Mononuclear cell (primary cell): ENCODE measurements around the gene PFKFB3. TPM values are rescaled to one million over a fixed set of nuclear protein-coding genes. Genes with fewer than 3 reads are reported as not detected.

Source experiments
- H3K27me3 ChIP-seq: 2 replicates; pipeline ENCODE4 v1.6.0; 2011; ENCODE audit warnings: low read length, control low read depth; ENCODE audit not compliant: insufficient read depth
- H3K4me1 ChIP-seq: 2 replicates; pipeline ENCODE4 v1.5.1; 2011; ENCODE audit warnings: mild to moderate bottlenecking, low read length, control low read depth; ENCODE audit not compliant: insufficient read depth
- H3K4me3 ChIP-seq: 2 replicates; pipeline ENCODE4 v1.5.1; 2011; ENCODE audit warnings: mild to moderate bottlenecking, low read length, moderate library complexity
- H3K9me3 ChIP-seq: 2 replicates; pipeline ENCODE4 v1.5.1; 2011; ENCODE audit warnings: low read depth, mild to moderate bottlenecking, control low read depth, low read length
- total RNA-seq: library from RNA; depleted of rRNA; stranded (reverse); fragments of >200 nt; gene quantifications from one replicate; pipeline ENCODE4 v1.2.3, GENCODE V29; 2012

PFKFB3 gene
- total RNA-seq, 1 donor = 208 TPM

DNA sequence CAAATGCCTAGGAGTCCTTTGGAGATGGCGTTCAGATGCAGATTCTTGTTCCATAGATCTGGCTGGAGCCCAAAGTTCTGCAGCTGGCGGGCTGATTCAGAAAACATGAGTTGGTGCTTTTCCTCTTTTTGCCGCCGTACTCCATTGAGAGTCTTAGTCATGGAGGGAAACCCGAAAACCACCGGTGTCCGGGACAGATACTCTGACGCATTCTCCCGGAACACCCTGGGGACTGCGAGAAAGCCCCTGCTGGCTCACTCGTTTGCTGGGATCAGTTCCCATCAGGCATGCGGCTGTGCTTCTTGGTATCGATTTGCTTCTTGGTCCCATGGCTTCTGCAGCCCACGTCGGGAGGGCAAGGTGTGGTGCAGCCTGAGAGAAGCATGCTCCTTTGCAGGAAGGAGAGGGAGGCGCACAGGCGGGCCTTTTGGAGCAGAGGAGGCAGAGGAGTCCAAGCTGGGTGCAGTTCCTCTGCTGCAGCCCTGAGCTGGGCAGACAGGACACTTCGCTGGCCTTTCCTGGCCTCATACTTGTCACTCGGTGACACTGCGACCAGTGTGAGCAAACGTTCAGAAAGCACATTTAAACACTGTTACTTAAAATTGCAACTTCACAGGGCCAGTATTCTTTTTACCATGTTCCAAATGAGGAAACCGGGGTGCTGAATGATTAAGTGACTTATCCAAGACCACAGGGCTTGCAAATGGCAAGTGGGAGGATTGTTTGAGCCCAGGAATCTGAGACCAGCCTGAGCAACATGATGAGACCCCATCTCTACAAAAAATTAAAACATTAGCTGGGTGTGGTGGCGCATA lies 30.6 kb upstream of the PFKFB3 start:
- H3K27me3 ChIP-seq = no peaks in the 10 kb centered on the region
- no peaks in the 10 kb centered on the region for H3K9me3 ChIP-seq
- peaks cover 59% of the 10 kb centered on the region for H3K4me1 ChIP-seq
- no peak overlapping the region for H3K4me3 ChIP-seq

DNA sequence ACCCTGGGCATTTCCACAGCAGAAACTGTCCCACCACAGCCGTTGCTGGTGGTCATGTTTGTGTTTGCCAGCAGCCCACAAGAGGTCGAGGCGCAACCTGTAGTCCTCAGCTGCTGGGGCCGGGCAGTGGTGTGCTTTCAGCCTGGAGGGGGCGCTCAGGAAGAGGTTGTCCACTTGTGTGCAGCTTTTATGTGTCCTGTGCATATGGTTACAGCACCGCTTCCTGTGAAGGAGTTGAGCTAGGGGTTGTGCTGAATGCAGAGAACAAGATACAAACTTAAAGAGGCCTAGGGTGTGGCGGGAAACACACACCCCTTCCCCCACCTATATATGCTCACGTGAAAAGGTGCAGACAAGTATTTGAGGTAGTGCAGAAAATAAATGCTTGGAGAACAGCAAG lies 29.5 kb upstream of the PFKFB3 start:
- Histone ChIP-seq H3K4me1 (peaks cover 59% of the 10 kb centered on the region), H3K4me3 (no peak overlapping the region), H3K9me3 (no peaks in the 10 kb centered on the region), H3K27me3 (no peaks in the 10 kb centered on the region)

DNA sequence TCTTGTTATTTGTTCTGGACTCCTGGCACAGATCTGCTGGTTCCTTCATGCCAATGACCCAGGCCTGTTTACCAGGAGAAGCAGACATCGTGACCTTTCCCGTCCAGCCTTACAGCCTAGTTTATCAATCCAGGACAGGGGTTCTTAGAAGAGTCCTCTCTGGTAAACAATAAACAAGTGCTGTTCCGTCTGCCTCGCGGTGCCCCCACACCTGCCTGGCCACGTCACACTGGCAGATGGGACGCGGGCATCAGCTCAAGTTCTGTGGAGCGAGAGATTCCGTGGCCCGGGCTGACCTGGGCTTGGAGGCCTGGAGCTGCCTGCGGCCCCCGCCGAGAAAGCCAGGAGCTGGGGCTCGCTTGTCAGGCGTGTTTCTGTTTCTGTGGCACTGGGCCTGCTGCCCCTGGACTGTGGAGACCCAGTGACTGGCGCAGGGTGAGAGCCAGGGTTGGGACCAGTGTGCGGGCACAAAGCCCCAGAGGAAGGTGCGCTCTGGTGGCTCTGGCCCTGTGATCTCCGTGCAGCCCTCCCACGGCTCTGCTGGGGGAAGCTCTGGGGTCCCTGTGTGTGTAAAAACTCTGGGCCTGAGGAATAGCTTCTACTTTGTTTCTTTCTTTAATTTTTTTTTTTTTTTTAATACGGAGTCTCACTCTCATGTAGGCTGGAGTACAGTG lies 28.4 kb upstream of the PFKFB3 start:
- H3K4me3 ChIP-seq = no peak overlapping the region
- H3K27me3 ChIP-seq = no peaks in the 10 kb centered on the region
- no peaks in the 10 kb centered on the region for H3K9me3 ChIP-seq
- H3K4me1 ChIP-seq = peaks cover 59% of the 10 kb centered on the region

DNA sequence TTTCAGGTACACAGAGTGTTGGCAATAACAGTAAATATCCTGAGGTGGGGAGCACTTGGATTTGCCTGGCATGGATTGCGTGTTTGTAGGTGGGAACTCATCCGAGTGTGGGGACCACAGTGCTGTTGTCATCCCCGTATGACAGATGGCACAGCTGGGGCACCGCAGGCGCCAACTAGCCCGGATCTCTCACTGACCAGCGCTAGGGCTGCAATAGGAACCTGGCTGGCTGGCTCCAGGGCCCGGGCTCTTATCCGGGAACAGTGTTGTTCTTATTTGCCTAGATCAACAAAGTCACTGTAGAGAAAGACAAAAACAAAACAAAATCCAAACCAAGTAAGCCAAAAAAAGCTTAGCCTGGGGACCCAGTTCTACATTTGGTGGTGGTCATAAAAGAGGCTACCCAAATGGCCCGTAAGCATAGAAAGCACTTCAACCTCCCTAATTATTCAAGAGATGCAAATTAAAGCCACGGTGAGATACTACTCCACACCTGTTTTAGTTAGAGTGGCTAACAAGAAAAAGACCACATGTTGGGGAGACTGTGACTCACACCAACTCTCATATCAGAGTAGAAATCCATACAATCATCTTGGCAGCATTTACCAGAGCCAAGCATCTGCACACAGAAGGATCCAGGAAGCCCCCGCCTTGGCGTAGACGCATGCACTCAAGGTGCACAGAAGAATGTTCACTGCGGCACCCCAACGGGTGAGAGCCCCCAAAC lies 27.2 kb upstream of the PFKFB3 start:
- no peaks in the 10 kb centered on the region for H3K27me3 ChIP-seq
- H3K4me1 ChIP-seq = peaks cover 50% of the 10 kb centered on the region
- H3K4me3 ChIP-seq = no peak overlapping the region
- no peaks in the 10 kb centered on the region for H3K9me3 ChIP-seq

DNA sequence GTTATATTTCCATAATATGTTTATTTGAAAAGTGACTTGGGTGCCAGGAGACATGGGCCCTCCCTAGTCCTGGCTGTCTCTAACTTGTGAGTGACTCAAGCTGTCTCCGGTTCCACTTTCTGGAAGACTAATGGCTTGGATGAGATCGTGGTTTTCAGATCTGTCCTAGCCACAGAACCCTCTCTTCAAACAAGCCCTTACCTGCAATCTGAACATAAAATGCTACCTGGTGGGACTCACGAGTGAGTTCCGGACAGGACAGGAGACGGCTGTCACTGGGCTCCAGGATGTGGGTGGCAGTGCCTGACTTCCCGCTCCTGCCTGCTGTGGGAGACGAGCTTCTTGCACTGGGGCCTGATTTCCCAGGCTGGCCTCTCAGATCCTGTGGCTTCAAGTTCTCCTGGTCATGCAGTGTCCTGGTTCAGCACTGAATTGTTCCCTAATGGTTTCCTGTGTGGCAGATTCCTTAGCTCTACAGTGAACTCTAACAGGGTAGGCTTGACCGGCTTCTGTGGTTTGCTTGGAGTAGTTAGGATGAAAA lies 26.0 kb upstream of the PFKFB3 start:
- H3K4me3 ChIP-seq = no peak overlapping the region
- peaks cover 37% of the 10 kb centered on the region for H3K4me1 ChIP-seq
- no peaks in the 10 kb centered on the region for H3K27me3 ChIP-seq
- no peaks in the 10 kb centered on the region for H3K9me3 ChIP-seq

DNA sequence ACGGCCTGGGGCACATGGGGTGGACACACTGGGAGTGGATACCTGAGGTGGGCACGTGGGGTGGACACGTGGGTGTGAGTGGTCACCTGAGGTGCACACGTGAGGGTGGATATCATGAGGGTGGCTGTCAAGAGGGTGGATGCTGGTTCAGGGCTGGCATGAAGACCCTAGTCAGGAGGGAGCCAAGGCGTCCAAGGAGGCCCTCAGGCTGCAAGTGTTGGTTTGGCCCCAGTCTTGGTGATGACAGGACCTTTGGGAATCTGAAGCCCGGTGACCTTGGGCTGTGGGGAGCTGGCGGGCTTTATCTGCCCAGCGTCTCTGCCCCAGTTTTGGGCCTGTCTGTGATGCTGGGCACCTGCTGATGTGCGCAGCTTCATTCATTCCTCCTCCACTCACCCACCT lies 24.9 kb upstream of the PFKFB3 start:
- Histone ChIP-seq H3K4me1 (peaks cover 26% of the 10 kb centered on the region), H3K9me3 (no peaks in the 10 kb centered on the region), H3K27me3 (no peaks in the 10 kb centered on the region), H3K4me3 (no peak overlapping the region)

DNA sequence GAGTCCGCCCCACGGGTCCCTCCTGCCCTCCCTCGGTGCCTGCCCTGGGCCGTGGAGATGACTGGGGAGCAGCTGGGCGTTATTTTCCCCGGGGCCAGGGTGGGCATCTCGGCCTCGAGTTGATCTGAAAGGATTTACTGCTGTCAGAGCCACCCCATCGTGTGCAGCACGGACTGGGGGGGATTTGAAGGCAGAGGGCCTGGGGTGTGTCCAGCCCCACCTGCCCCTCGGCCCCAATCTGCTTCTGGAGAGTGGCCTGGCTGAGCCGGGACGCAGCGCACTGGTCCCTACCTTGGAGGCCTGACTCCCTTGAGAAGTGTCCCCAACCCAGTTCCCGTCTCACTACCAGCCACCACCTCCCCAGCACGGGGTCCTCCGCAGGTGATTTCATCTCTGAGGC lies 24.2 kb upstream of the PFKFB3 start:
- Histone ChIP-seq H3K4me1 (peaks cover 19% of the 10 kb centered on the region), H3K4me3 (no peak overlapping the region), H3K9me3 (no peaks in the 10 kb centered on the region), H3K27me3 (no peaks in the 10 kb centered on the region)

DNA sequence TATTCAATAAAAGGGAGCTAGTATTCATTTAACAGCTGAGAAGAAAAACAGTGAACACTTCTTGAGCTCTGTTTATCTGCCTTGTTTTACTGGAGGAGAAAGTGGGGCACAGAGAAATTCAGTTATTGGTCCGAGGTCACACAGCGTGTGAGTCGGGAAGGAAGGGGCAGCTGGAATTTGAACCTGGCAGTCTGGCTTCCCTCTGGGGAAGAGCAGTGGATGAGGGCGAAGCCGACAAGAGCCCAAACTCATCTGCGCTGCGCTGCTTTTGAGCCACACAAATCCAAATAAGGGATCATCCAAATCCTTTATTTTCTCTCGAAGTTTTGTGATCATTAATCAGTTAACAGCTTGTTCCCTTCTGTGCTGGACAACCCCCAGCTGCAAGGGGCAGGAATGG lies 23.7 kb upstream of the PFKFB3 start:
- no peaks in the 10 kb centered on the region for H3K27me3 ChIP-seq
- no peak overlapping the region for H3K4me3 ChIP-seq
- peaks cover 14% of the 10 kb centered on the region for H3K4me1 ChIP-seq
- H3K9me3 ChIP-seq = no peaks in the 10 kb centered on the region

DNA sequence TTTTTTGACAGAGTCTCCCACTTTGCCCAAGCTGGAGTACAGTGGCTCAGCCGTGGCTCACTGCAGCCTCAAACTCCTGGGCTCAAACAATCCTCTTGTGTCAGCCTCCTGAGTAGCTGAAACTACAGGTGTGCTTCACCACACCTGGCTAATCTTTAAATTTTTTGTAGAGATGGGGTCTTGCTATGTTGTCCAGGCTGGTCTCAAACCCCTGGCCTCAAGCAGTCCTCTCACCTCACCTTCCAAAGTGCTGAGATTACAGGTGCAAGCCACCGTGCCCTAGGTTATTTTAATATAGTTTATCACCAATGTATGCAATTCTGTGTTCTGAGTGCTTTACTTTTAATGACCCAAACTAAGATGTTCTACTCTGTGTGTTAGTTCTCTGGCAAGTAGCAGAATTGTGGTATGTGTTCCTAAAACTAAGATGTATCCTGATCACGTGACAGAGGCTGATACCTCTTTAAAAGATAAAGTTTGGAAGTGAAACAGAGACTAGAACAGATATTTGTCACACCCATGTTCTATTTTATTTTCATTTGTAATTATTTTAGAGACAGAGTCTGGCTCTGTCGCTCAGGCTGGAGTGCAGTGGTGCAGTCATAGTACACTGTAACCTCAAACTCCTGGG lies 22.1 kb upstream of the PFKFB3 start:
- H3K27me3 ChIP-seq = no peaks in the 10 kb centered on the region
- H3K9me3 ChIP-seq = no peaks in the 10 kb centered on the region
- no peak overlapping the region for H3K4me3 ChIP-seq
- H3K4me1 ChIP-seq = peaks cover 9% of the 10 kb centered on the region

DNA sequence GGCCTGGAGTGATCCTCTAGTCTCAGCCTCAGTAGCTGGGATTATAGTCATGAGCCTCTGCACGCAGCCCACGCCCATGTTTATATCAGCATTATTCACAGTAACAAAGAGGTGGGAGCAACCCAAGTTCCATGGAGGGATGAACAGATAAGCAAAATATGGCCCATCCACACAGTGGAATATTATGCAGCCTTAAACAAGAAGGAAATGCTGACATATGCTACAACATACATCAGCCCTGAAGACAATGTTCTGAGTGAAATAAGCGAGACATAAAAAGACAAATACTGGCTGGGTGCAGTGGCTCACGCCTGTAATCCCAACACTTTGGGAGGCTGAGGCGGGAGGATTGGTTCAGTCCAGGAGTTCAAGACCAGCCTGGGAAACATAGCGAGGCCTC lies 21.5 kb upstream of the PFKFB3 start:
- H3K4me1 ChIP-seq = peaks cover 8% of the 10 kb centered on the region
- H3K4me3 ChIP-seq = no peak overlapping the region
- no peaks in the 10 kb centered on the region for H3K27me3 ChIP-seq

DNA sequence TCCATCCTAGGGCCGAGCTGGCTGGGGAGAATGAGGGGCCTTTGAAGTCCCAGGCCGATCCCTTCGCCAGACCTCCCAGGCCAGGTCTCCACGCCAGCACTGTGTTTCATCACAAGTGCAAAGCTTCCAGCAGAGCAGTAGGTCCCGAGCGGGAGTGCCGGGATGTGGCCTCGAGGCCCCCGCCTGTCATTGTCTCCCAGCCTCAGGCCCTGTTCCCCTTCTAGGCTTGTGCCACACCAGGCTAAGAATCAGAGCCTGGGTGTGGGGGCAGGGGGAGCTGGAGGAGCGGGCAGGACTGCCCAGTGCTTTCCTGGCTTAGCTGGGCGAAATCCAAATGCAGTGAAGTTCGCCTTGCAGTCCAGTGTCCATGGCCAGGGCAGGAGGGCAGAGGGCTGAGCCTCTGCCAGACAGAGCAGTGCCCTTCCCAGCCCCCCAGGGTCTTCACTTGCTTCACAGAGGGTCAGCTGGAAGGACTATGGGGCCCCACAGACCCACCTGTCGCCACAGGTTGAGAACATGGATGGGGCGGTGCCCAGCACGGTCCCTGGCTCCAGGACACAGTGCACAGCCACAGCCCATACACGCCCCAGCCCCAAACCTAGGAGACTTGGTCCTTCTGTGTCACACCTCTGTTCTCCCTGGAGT lies 20.2 kb upstream of the PFKFB3 start:
- Histone ChIP-seq H3K4me1 (peaks cover 3% of the 10 kb centered on the region), H3K27me3 (no peaks in the 10 kb centered on the region), H3K9me3 (no peaks in the 10 kb centered on the region)

More for the DNA sequence above, 21.5 kb upstream of the PFKFB3 start:
- no peaks in the 10 kb centered on the region for H3K9me3 ChIP-seq

DNA sequence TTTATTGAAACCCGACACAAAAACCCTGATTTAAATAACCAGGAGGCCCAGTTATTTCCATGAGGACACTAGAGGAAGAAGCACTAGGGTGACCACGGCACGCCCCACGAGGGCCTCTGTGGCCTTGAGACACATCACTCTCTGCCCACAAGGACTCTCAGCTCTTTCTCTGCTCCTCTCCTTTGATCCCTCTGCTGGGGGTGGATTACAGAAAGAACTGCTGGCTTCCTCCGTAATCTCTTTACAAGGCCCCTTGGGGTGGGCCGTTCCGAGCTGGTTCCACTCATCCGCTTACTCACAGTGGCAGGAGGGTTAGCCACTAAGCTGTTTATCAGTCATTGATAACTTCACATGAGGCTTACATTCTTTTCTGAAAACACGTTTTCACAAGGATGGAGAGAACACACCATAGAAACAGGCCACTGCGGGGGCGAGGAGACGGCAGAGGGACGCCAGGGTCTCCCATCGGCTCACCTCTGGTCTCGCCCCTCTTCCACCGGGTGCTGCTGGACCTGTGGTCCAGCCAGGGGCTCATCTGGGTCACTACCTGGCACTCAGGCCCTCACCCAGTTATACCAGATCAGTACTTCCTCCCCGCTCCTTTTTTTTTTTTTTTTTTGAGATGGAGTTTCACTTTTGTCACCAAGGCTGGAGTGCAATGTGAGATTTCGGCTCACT lies 17.6 kb upstream of the PFKFB3 start:
- Histone ChIP-seq H3K4me3 (no peak overlapping the region), H3K27me3 (no peaks in the 10 kb centered on the region), H3K9me3 (no peaks in the 10 kb centered on the region), H3K4me1 (peaks cover 13% of the 10 kb centered on the region)

More for the DNA sequence above, 20.2 kb upstream of the PFKFB3 start:
- H3K4me3 ChIP-seq = no peak overlapping the region

DNA sequence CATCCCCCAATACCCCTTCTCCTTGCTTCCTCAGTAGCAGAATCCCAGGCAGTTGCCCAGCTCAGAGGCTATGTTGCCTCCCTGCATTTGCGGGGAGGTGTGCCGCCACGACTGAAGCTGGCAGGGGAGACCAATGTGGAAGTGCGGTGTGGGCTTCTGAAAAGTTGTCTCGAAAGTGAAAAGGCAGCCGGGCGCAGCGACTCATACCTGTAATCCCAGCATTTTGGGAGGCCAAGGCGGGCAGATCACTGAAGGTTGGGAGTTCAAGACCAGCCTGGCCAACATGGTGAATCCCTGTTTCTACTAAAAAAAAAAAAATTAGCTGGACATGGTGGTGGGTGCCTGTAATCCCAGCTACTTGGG lies 15.9 kb upstream of the PFKFB3 start:
- Histone ChIP-seq H3K27me3 (no peaks in the 10 kb centered on the region), H3K9me3 (no peaks in the 10 kb centered on the region), H3K4me3 (no peak overlapping the region), H3K4me1 (peaks cover 26% of the 10 kb centered on the region)

DNA sequence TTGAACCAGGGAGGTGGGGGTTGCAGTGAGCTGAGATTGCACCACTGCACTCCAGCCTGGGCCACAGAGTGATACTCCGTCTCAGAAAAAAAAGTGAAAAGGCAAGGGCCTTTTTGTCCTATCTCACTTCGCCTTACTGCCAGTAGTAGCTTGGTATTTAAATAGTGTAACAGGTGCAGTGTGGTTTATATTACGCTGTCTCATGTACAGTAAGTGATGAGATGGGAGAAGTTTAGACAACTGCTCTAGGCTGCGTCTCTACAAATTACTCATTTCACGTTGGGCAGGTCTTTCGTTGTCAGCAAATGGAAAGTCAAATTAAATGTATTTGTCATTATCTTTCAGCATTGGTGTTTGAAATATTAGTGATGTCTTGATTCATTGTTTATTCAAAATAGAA lies 15.5 kb upstream of the PFKFB3 start:
- H3K4me1 ChIP-seq = peaks cover 30% of the 10 kb centered on the region
- H3K9me3 ChIP-seq = no peaks in the 10 kb centered on the region
- H3K27me3 ChIP-seq = no peaks in the 10 kb centered on the region
- no peak overlapping the region for H3K4me3 ChIP-seq
